ENCODE data around the gene KIAA0232. TPM values are rescaled to one million over a fixed set of nuclear protein-coding genes. Genes with fewer than 3 reads are reported as not detected.

KIAA0232 gene
- total RNA-seq, 6 experiments from 2014 or later = 12.0 to 23.8 (median 16.5) TPM

DNA sequence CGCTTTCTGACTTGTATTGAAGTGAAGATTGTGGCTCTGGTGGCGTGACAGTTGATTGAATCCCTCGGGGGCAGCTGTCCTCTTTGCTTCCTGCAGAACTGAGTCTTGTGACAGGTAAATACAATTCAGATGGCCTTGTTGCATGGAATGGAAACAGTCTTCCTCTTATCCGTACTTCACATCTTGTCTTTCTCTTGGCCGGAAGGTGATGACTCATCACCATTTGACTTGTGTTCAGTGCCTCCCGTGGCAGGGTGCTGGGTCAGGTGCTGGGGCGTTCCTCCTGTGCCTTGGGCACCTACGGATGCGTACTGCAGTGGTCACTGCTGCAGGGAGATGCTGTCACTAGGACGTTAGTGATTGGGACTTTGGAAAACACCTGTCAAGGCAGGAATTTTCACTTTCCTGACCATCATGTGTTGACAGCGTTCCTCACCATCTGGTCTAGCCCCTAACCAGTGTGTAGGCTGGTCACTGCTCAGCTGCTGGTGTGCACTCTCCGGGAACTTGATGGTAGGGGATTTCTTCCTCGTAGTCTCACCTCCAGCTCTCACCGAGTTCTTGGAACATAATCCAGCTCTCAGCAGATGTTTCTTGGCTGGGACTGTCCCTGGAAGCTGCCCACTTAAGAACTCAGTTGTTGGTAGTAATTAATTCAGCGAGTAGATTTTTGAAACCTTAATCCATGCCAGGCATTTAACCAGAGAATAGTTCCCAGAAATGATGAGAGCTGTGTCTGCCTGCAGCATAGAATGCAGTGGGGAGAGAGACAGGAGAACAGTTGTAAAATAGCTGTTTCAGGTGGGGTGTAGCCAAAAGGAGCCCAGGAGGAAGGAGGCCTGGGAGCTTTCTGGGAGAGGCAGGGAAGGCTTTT is 134.3 kb downstream of the KIAA0232 start:
- ATAC-seq = peak in 3 of 4 donors; percentile 20 to 36 (median 31)
- H3K4me3 ChIP-seq = no peak overlapping the region

DNA sequence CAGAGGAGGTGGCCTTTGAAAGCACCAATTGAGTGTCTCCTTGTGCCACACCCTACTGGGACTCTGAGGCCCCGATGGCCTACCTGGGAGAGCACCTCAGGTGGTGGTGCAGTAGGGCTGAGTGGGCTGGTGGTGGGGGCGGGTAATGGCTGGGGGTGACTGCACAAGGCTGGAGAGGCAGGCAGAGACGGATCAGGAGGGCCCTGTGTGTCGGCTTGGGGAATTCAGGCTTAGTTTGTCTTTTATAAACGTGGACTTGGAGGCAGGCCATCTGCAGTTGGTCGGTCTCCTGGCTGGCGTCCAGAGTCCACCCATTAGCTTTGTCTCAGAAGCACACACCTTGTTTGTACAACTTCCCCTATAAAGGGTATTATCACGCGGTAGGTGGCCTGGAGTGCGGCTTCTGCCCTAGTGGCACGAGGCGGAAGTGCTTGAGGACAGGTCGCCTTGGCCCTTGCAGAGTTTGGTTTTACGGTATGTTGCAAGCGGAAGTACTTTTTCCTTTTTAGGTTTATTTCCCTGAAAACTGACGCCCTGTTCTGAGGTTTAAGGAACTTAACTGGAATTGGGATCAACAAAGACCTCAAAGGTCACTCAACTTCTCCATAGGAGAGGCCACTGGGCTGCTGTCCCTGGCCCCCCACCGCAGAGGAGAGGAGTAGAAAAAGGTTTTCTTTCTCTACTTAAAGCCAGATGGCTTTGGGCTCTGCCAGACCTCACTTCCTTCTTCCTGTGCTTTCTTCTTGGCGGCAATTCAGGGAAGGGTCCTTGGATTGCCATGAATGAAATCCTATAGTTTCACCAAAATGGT is 135.1 kb downstream of the KIAA0232 start:
- H3K27ac ChIP-seq = peak overlapping the region; percentile 46 to 76 (median 58)
- ATAC-seq = peak; percentile 76 to 82 (median 80)
- peak; percentile 34 for TF ChIP-seq POLR2A (IDR thresholded peaks at IDR 0.05)
- TF ChIP-seq, protein P1, sequence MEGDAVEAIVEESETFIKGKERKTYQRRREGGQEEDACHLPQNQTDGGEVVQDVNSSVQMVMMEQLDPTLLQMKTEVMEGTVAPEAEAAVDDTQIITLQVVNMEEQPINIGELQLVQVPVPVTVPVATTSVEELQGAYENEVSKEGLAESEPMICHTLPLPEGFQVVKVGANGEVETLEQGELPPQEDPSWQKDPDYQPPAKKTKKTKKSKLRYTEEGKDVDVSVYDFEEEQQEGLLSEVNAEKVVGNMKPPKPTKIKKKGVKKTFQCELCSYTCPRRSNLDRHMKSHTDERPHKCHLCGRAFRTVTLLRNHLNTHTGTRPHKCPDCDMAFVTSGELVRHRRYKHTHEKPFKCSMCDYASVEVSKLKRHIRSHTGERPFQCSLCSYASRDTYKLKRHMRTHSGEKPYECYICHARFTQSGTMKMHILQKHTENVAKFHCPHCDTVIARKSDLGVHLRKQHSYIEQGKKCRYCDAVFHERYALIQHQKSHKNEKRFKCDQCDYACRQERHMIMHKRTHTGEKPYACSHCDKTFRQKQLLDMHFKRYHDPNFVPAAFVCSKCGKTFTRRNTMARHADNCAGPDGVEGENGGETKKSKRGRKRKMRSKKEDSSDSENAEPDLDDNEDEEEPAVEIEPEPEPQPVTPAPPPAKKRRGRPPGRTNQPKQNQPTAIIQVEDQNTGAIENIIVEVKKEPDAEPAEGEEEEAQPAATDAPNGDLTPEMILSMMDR (IDR thresholded peaks at IDR 0.05) = peak; percentile 45 to 63 (median 55)
- WGBS (ENCODE audit: insufficient coverage, low coverage, low lambda C conversion rate, missing lambda C conversion rate) = 14% methylated on average over 16 of the region's 18 CpGs
- H3K36me3 ChIP-seq = no peaks in the 10 kb centered on the region
- H3K4me1 ChIP-seq = peaks cover 2 to 70% (median 24%) of the 10 kb centered on the region in 4 donors
- no peak overlapping the region for H3K4me3 ChIP-seq
- peak; percentile 81 to 91 (median 87) for DNase-seq
- intact Hi-C loops (cut with DNase I) = no loop called here
- H3K27me3 ChIP-seq = no peaks in the 10 kb centered on the region
- no peaks in the 10 kb centered on the region for H3K9me3 ChIP-seq

More for the DNA sequence above, 134.3 kb downstream of the KIAA0232 start:
- Histone ChIP-seq H3K36me3 (no peaks in the 10 kb centered on the region), H3K9me3 (no peaks in the 10 kb centered on the region), H3K27ac (peak overlapping the region; percentile 46 to 76 (median 58)), H3K4me1 (peaks cover 0 to 70% (median 25%) of the 10 kb centered on the region in 4 donors), H3K27me3 (no peaks in the 10 kb centered on the region)
- intact Hi-C loops (cut with DNase I) = no loop called here
- TF ChIP-seq, protein P1 (IDR thresholded peaks at IDR 0.05) = no peak
- TF ChIP-seq POLR2A (IDR thresholded peaks at IDR 0.05) = no peak
- peak; percentile 55 to 76 (median 58) for DNase-seq
- 47% methylated on average over 8 of the region's 15 CpGs for WGBS (ENCODE audit: insufficient coverage, low coverage, low lambda C conversion rate, missing lambda C conversion rate)

DNA sequence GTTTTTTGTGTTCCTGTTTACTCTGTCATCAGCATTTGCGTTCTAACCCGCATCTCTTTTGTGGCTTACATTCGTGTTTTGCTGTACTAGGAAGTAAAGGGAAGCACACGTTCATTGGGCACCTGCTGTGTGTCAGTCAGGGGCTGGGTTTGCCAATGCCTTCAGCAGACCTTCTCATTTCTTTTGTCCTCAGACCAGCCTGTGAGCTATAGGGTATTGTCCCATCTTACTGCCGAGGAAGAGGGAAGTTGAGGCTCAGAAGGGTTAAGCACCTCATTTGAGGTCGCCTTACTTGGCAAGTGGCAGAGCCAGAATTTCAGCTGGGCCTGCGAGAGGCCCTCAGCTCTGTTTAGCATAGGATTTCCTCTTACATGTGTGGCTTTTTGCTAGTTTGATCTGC is 135.8 kb downstream of the KIAA0232 start:
- no peak overlapping the region for H3K4me3 ChIP-seq

DNA sequence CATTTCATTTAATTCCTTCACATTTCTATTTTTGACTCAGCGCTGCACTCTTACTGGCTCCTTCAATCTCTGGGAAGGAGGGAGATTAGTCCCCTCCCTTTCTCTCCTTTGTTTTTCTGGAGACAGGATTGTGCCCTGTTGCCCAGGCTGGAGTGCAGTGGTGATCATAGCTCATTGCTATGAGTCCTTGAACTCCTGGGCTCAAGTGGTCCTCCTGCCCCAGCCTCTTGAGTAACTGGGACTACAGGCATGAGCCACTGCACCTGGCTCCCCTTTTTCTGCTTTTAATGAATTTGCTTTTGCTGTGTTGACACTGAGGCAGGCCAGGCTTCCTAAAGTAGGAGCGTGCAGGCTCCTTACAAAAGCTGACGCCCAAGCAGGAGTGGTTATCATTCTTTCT is 137.6 kb downstream of the KIAA0232 start:
- DNase-seq = no peak

More for the DNA sequence above, 135.8 kb downstream of the KIAA0232 start:
- DNase-seq (no peak), ATAC-seq (no peak)
- 18% methylated on average over 7 of the region's 7 CpGs for WGBS (ENCODE audit: insufficient coverage, low coverage, low lambda C conversion rate, missing lambda C conversion rate)
- Histone ChIP-seq H3K27ac (peak overlapping the region; percentile 41 to 76 (median 46)), H3K9me3 (no peaks in the 10 kb centered on the region), H3K27me3 (no peaks in the 10 kb centered on the region), H3K4me1 (peaks cover 2 to 72% (median 26%) of the 10 kb centered on the region in 4 donors), H3K36me3 (peaks cover 0 to 1% (median under 1%) of the 10 kb centered on the region in 4 donors)
- intact Hi-C loops (cut with DNase I) = no loop called here
- no peak for TF ChIP-seq POLR2A (IDR thresholded peaks at IDR 0.05)
- TF ChIP-seq, protein P1 (IDR thresholded peaks at IDR 0.05) = no peak

More for the DNA sequence above, 137.6 kb downstream of the KIAA0232 start:
- H3K36me3 ChIP-seq = peaks cover 0 to 7% (median 6%) of the 10 kb centered on the region in 4 donors
- peaks cover 2 to 80% (median 35%) of the 10 kb centered on the region in 4 donors for H3K4me1 ChIP-seq
- no peaks in the 10 kb centered on the region for H3K27me3 ChIP-seq
- no peaks in the 10 kb centered on the region for H3K9me3 ChIP-seq
- TF ChIP-seq, protein P1 (IDR thresholded peaks at IDR 0.05) = no peak
- H3K4me3 ChIP-seq = no peak overlapping the region
- WGBS (ENCODE audit: insufficient coverage, low coverage, low lambda C conversion rate, missing lambda C conversion rate) = 63% methylated on average over 3 of the region's 3 CpGs
- ATAC-seq = no peak
- no peak overlapping the region for H3K27ac ChIP-seq
- intact Hi-C loops (cut with DNase I) = loop anchor here in 1 of 2 donors (10.0 kb wide), 1 partner anchor 65 kb away; no protein-coding TSS in a partner anchor

Measured in right lobe of liver (tissue), 6 donors.